ENCODE results near the gene IYD. TPM values are rescaled to one million over a fixed set of nuclear protein-coding genes. Genes with fewer than 3 reads are reported as not detected.

The IYD gene
- total and polyA plus RNA-seq, 9 donors, result 0.07 to 0.57 (median 0.21) TPM; not detected in 5

- no peaks in the 10 kb centered on the region for H3K27me3 ChIP-seq (ENCODE audit: control insufficient read depth, insufficient read depth, low read length)
- no peaks in the 10 kb centered on the region for H3K9me3 ChIP-seq (replicated peaks; ENCODE audit: control insufficient read depth, low read depth, low read length)
- WGBS (ENCODE audit: insufficient coverage), result 84% methylated on average over 4 of the region's 5 CpGs
- H3K36me3 ChIP-seq (ENCODE audit: control insufficient read depth, insufficient read depth, low read length), result no peaks in the 10 kb centered on the region
- no peaks in the 10 kb centered on the region for H3K4me1 ChIP-seq (ENCODE audit: control insufficient read depth, insufficient read depth, low read length)
- no peak overlapping the region for H3K27ac ChIP-seq (ENCODE audit: low read length)
- no peak for DNase-seq
- H3K4me3 ChIP-seq (ENCODE audit: low read length), result no peak overlapping the region
Observed at GRCh38 chr6:150347845-150348244, 21.0 kb upstream of the IYD start.

GRCh38 chr6:150349546-150349945, 19.3 kb upstream of the IYD start:
- no peaks in the 10 kb centered on the region for H3K9me3 ChIP-seq (replicated peaks; ENCODE audit: control insufficient read depth, low read depth, low read length)
- WGBS (ENCODE audit: insufficient coverage), result 96% methylated on average over 2 of the region's 4 CpGs
- no peaks in the 10 kb centered on the region for H3K27me3 ChIP-seq (ENCODE audit: control insufficient read depth, insufficient read depth, low read length)
- DNase-seq, result no peak
- no peak overlapping the region for H3K4me3 ChIP-seq (ENCODE audit: low read length)
- no peaks in the 10 kb centered on the region for H3K4me1 ChIP-seq (ENCODE audit: control insufficient read depth, insufficient read depth, low read length)
- no peaks in the 10 kb centered on the region for H3K36me3 ChIP-seq (ENCODE audit: control insufficient read depth, insufficient read depth, low read length)
- H3K27ac ChIP-seq (ENCODE audit: low read length), result no peak overlapping the region

- Histone ChIP-seq H3K4me3 (ENCODE audit: low read length) (no peak overlapping the region), H3K27ac (ENCODE audit: low read length) (no peak overlapping the region), H3K4me1 (ENCODE audit: control insufficient read depth, insufficient read depth, low read length) (no peaks in the 10 kb centered on the region), H3K9me3 (replicated peaks; ENCODE audit: control insufficient read depth, low read depth, low read length) (no peaks in the 10 kb centered on the region), H3K36me3 (ENCODE audit: control insufficient read depth, insufficient read depth, low read length) (no peaks in the 10 kb centered on the region), H3K27me3 (ENCODE audit: control insufficient read depth, insufficient read depth, low read length) (no peaks in the 10 kb centered on the region)
- 67% methylated on average over 3 of the region's 5 CpGs for WGBS (ENCODE audit: insufficient coverage)
- no peak for DNase-seq
Observed at GRCh38 chr6:150352321-150353296, 16.2 kb upstream of the IYD start.

- H3K9me3 ChIP-seq (replicated peaks; ENCODE audit: control insufficient read depth, low read depth, low read length), result no peaks in the 10 kb centered on the region
- H3K27ac ChIP-seq (ENCODE audit: low read length), result no peak overlapping the region
- no CpG with 5 or more reads among the region's 1 CpG for WGBS (ENCODE audit: insufficient coverage)
- H3K36me3 ChIP-seq (ENCODE audit: control insufficient read depth, insufficient read depth, low read length), result no peaks in the 10 kb centered on the region
- no peak for DNase-seq
- H3K4me3 ChIP-seq (ENCODE audit: low read length), result no peak overlapping the region
- no peaks in the 10 kb centered on the region for H3K4me1 ChIP-seq (ENCODE audit: control insufficient read depth, insufficient read depth, low read length)
- no peaks in the 10 kb centered on the region for H3K27me3 ChIP-seq (ENCODE audit: control insufficient read depth, insufficient read depth, low read length)
Observed at GRCh38 chr6:150353445-150353844, 15.4 kb upstream of the IYD start.

- Histone ChIP-seq H3K9me3 (replicated peaks; ENCODE audit: control insufficient read depth, low read depth, low read length) (no peaks in the 10 kb centered on the region), H3K4me1 (ENCODE audit: control insufficient read depth, insufficient read depth, low read length) (no peaks in the 10 kb centered on the region), H3K27me3 (ENCODE audit: control insufficient read depth, insufficient read depth, low read length) (no peaks in the 10 kb centered on the region), H3K27ac (ENCODE audit: low read length) (no peak overlapping the region), H3K4me3 (ENCODE audit: low read length) (no peak overlapping the region), H3K36me3 (ENCODE audit: control insufficient read depth, insufficient read depth, low read length) (no peaks in the 10 kb centered on the region)
- no peak for DNase-seq
- no CpG with 5 or more reads among the region's 2 CpGs for WGBS (ENCODE audit: insufficient coverage)
Observed at GRCh38 chr6:150354754-150355571, 13.8 kb upstream of the IYD start.

- Histone ChIP-seq H3K27me3 (ENCODE audit: control insufficient read depth, insufficient read depth, low read length) (no peaks in the 10 kb centered on the region), H3K4me3 (ENCODE audit: low read length) (no peak overlapping the region), H3K9me3 (replicated peaks; ENCODE audit: control insufficient read depth, low read depth, low read length) (no peaks in the 10 kb centered on the region), H3K27ac (ENCODE audit: low read length) (no peak overlapping the region), H3K4me1 (ENCODE audit: control insufficient read depth, insufficient read depth, low read length) (no peaks in the 10 kb centered on the region), H3K36me3 (ENCODE audit: control insufficient read depth, insufficient read depth, low read length) (no peaks in the 10 kb centered on the region)
- WGBS (ENCODE audit: insufficient coverage), result 71% methylated on average over 4 of the region's 4 CpGs
- DNase-seq, result no peak
Observed at GRCh38 chr6:150355932-150356331, 12.9 kb upstream of the IYD start.

GRCh38 chr6:150361876-150362275, 6.9 kb upstream of the IYD start:
- H3K27me3 ChIP-seq (ENCODE audit: control insufficient read depth, insufficient read depth, low read length), result no peaks in the 10 kb centered on the region
- WGBS (ENCODE audit: insufficient coverage), result 50% methylated on average over 1 of the region's 3 CpGs

GRCh38 chr6:150363733-150364132, 5.1 kb upstream of the IYD start:
- no peak for DNase-seq
- Histone ChIP-seq H3K9me3 (replicated peaks; ENCODE audit: control insufficient read depth, low read depth, low read length) (no peaks in the 10 kb centered on the region), H3K4me3 (ENCODE audit: low read length) (no peak overlapping the region), H3K27me3 (ENCODE audit: control insufficient read depth, insufficient read depth, low read length) (no peaks in the 10 kb centered on the region), H3K36me3 (ENCODE audit: control insufficient read depth, insufficient read depth, low read length) (no peaks in the 10 kb centered on the region), H3K4me1 (ENCODE audit: control insufficient read depth, insufficient read depth, low read length) (peaks cover 2% of the 10 kb centered on the region), H3K27ac (ENCODE audit: low read length) (no peak overlapping the region)
- no CpG with 5 or more reads among the region's 2 CpGs for WGBS (ENCODE audit: insufficient coverage)

More at GRCh38 chr6:150361876-150362275, 6.9 kb upstream of the IYD start:
- peak; percentile 4 for DNase-seq
- Histone ChIP-seq H3K4me3 (ENCODE audit: low read length) (no peak overlapping the region), H3K9me3 (replicated peaks; ENCODE audit: control insufficient read depth, low read depth, low read length) (no peaks in the 10 kb centered on the region), H3K36me3 (ENCODE audit: control insufficient read depth, insufficient read depth, low read length) (no peaks in the 10 kb centered on the region), H3K27ac (ENCODE audit: low read length) (no peak overlapping the region), H3K4me1 (ENCODE audit: control insufficient read depth, insufficient read depth, low read length) (peaks cover 2% of the 10 kb centered on the region)

- no peak overlapping the region for H3K27ac ChIP-seq (ENCODE audit: low read length)
- DNase-seq, result no peak
- H3K9me3 ChIP-seq (replicated peaks; ENCODE audit: control insufficient read depth, low read depth, low read length), result no peaks in the 10 kb centered on the region
- no peak overlapping the region for H3K4me3 ChIP-seq (ENCODE audit: low read length)
- WGBS (ENCODE audit: insufficient coverage), result no CpG with 5 or more reads among the region's 7 CpGs
- no peaks in the 10 kb centered on the region for H3K36me3 ChIP-seq (ENCODE audit: control insufficient read depth, insufficient read depth, low read length)
- H3K4me1 ChIP-seq (ENCODE audit: control insufficient read depth, insufficient read depth, low read length), result peaks cover 2% of the 10 kb centered on the region
- H3K27me3 ChIP-seq (ENCODE audit: control insufficient read depth, insufficient read depth, low read length), result no peaks in the 10 kb centered on the region
Observed at GRCh38 chr6:150366118-150366778, 2.6 kb upstream of the IYD start.

GRCh38 chr6:150369408-150369807, 596 bp downstream of the IYD start:
- no peaks in the 10 kb centered on the region for H3K36me3 ChIP-seq (ENCODE audit: control insufficient read depth, insufficient read depth, low read length)
- H3K4me3 ChIP-seq (ENCODE audit: low read length), result no peak overlapping the region
- WGBS (ENCODE audit: insufficient coverage), result 67% methylated on average over 2 of the region's 2 CpGs
- no peaks in the 10 kb centered on the region for H3K27me3 ChIP-seq (ENCODE audit: control insufficient read depth, insufficient read depth, low read length)
- no peak for DNase-seq
- H3K9me3 ChIP-seq (replicated peaks; ENCODE audit: control insufficient read depth, low read depth, low read length), result no peaks in the 10 kb centered on the region
- no peak overlapping the region for H3K27ac ChIP-seq (ENCODE audit: low read length)
- H3K4me1 ChIP-seq (ENCODE audit: control insufficient read depth, insufficient read depth, low read length), result peaks cover 5% of the 10 kb centered on the region

Data from muscle of leg (tissue), 11 donors.